HepG2 (cell line): ENCODE measurements around the gene C20orf204. TPM values are rescaled to one million over a fixed set of nuclear protein-coding genes. Genes with fewer than 3 reads are reported as not detected.

Experiments used
- DNMT1 ChIP-seq: sonication (generic); formaldehyde crosslinking; IDR thresholded peaks from 2 replicates; pipeline ENCODE4 v1.5.1; 2020; ENCODE audit warnings: mild to moderate bottlenecking, missing genetic modification reagents
- DR1 ChIP-seq: sonication (generic); formaldehyde crosslinking; IDR thresholded peaks from 2 replicates; pipeline ENCODE4 v1.8.0; 2021; ENCODE audit warnings: mild to moderate bottlenecking, missing genetic modification reagents, inconsistent platforms
- FOXJ3 ChIP-seq: sonication (generic); formaldehyde crosslinking; IDR thresholded peaks from 2 replicates; pipeline ENCODE4 v1.4.0; 2020; ENCODE audit warnings: missing genetic modification reagents, mild to moderate bottlenecking, borderline replicate concordance
- FUBP1 ChIP-seq: sonication (generic); formaldehyde crosslinking; IDR thresholded peaks from 2 replicates; pipeline ENCODE4 v1.5.1; 2020; ENCODE audit warnings: missing genetic modification reagents, mild to moderate bottlenecking, borderline replicate concordance
- HMG20A ChIP-seq: IDR thresholded peaks from 2 replicates; pipeline ENCODE4 v1.6.1; 2016; ENCODE audit warnings: borderline replicate concordance
- JARID2 ChIP-seq: sonication (generic); formaldehyde crosslinking; IDR thresholded peaks from 2 replicates; pipeline ENCODE4 v1.8.1; 2023; ENCODE audit warnings: missing genetic modification reagents, inconsistent platforms; ENCODE audit not compliant: insufficient replicate concordance
- JUND ChIP-seq: sonication (generic); formaldehyde crosslinking; IDR thresholded peaks from 2 replicates; pipeline ENCODE4 v1.8.0; 2022; ENCODE audit warnings: mild to moderate bottlenecking, missing genetic modification reagents
- KMT2A ChIP-seq: sonication (generic); formaldehyde crosslinking; IDR thresholded peaks from 2 replicates; pipeline ENCODE4 v1.4.0; 2020; ENCODE audit warnings: missing genetic modification reagents
- KMT2B ChIP-seq: IDR thresholded peaks from 2 replicates; pipeline ENCODE4 v1.6.1; 2016; ENCODE audit warnings: missing genetic modification reagents, missing compliant biosample characterization
- MEIS2 ChIP-seq: sonication (generic); formaldehyde crosslinking; IDR thresholded peaks from 2 replicates; pipeline ENCODE4 v1.9.0; 2021; ENCODE audit warnings: mild to moderate bottlenecking, missing genetic modification reagents
- MYNN ChIP-seq: sonication (generic); formaldehyde crosslinking; IDR thresholded peaks from 2 replicates; pipeline ENCODE4 v1.4.0; 2020; ENCODE audit warnings: mild to moderate bottlenecking, low read depth, missing genetic modification reagents
- NFYB ChIP-seq: sonication (generic); formaldehyde crosslinking; IDR thresholded peaks from 2 replicates; pipeline ENCODE4 v1.4.0; 2020; ENCODE audit warnings: missing genetic modification reagents
- NPAS2 ChIP-seq: sonication (generic); formaldehyde crosslinking; IDR thresholded peaks from 2 replicates; pipeline ENCODE4 v1.8.0; 2022; ENCODE audit warnings: mild to moderate bottlenecking, missing genetic modification reagents, borderline replicate concordance
- PAX8 ChIP-seq: sonication (generic); formaldehyde crosslinking; IDR thresholded peaks from 2 replicates; pipeline ENCODE4 v1.8.0; 2022; ENCODE audit warnings: mild to moderate bottlenecking, missing genetic modification reagents, borderline replicate concordance
- PHF8 ChIP-seq: sonication (generic); formaldehyde crosslinking; IDR thresholded peaks from 2 replicates; pipeline ENCODE4 v1.5.0; 2020; ENCODE audit warnings: missing genetic modification reagents
- RBM39 ChIP-seq: fragments of 200-400 bp; formaldehyde crosslinking; IDR thresholded peaks from one replicate; pipeline ENCODE4 v1.6.1; 2018; ENCODE audit warnings: antibody characterized with exemption, mild to moderate bottlenecking, low read depth, low read length; ENCODE audit not compliant: poor library complexity, severe bottlenecking
- SATB2 ChIP-seq: sonication (generic); formaldehyde crosslinking; IDR thresholded peaks from 2 replicates; pipeline ENCODE4 v1.5.0; 2020; ENCODE audit warnings: missing genetic modification reagents
- YY1 ChIP-seq: IDR thresholded peaks from 2 replicates; pipeline ENCODE4 v1.6.1; 2011; ENCODE audit warnings: low read length, low read depth, moderate library complexity, mild to moderate bottlenecking; ENCODE audit not compliant: insufficient read depth, insufficient replicate concordance
- ZFP37 ChIP-seq: sonication (generic); formaldehyde crosslinking; IDR thresholded peaks from 2 replicates; pipeline ENCODE4 v1.4.0; 2020; ENCODE audit warnings: missing genetic modification reagents, borderline replicate concordance
- ZNF780A ChIP-seq: sonication (generic); formaldehyde crosslinking; IDR thresholded peaks from 2 replicates; pipeline ENCODE4 v1.8.0; 2022; ENCODE audit warnings: mild to moderate bottlenecking, missing genetic modification reagents, moderate library complexity
- polyA plus RNA-seq, 8 experiments: library from polyadenylated mRNA; depleted of rRNA in 3 of 8; stranded (reverse) in 7 of 8; unstranded in 1 of 8; fragments of >200 nt; fragmentation: Illumina TruSeq in 4 of 8; extraction: Trizol in 4 of 8; gene quantifications; 2 replicates each; pipeline versions ENCODE4 v1.2.1 to v1.2.3, GENCODE V29; 2011 to 2016; ENCODE audit warnings: low read depth in 4 of 8, missing spikeins in 1 of 8, mixed read lengths in 1 of 8; ENCODE audit not compliant: insufficient read depth in 1 of 8
- total RNA-seq, 5 experiments: library from RNA; depleted of rRNA; stranded (reverse); fragments of >200 nt; fragmentation: Illumina TruSeq; extraction: Trizol; gene quantifications; 2 replicates each; pipeline ENCODE4 v1.2.3, GENCODE V29; 2016; ENCODE audit warnings: low read depth in 1 of 5
- TF ChIP-seq, protein P1 (sequence below): sonication (generic); formaldehyde crosslinking; IDR thresholded peaks from 2 replicates; pipeline ENCODE4 v1.8.0; 2022; ENCODE audit warnings: missing genetic modification reagents, mild to moderate bottlenecking, inconsistent platforms, borderline replicate concordance
- TF ChIP-seq, protein P2 (sequence below): sonication (generic); formaldehyde crosslinking; conservative IDR thresholded peaks from 2 replicates; pipeline ENCODE4 v1.5.0; 2020; ENCODE audit warnings: missing genetic modification reagents

C20orf204 gene
- total and polyA plus RNA-seq, 2 of the 13 experiments (the other 11 are each of a cell fraction or from before 2014, with no cell fraction given): 22.1 to 80.0 TPM

DNA sequence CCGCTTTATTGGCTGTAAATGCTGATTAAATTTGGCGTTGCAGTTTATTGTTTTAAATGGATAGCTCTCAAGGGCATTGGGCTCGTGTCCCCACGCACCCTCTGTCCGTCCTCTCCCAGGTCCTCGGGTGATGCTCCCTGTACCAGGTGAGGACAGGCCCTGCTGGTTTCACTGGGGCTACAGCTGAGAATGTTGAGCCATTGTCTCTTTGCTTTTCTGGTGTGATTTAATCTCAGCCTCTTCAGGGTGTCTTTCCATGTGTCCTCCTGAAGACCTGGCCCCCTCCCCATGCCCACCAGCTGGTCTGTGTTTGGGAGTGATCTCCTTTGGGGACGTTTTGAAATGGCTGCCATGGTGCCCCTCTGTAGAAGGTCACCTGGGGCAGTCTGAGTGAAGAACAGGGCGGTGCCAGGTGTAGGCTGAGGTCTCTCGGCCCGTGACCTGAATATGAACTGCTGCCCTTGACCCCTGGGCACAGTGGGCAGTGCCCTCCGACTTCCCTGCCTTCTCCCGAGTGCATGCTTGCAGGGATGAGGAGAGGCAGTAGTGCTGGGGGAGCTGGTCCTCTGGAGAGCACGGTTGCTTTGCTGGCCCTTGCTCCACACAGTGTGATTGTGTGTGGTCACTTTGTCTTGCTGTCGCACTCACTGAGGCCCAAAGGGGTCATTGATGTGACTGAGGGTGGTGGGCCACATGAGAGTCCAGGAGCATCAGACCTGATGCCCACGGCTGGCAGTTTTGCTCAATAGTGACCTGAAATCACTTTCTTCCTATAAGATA, 12.4 kb upstream of the C20orf204 start (continued):
- TF ChIP-seq NPAS2 (CRISPR knock-in tag) (no peak), MYNN (0 out of 2 replicates have a peak, but pooled peaks have one; percentile 28), KMT2A (CRISPR knock-in tag) (no peak; the same call in 1 of the 2 replicates), FOXJ3 (CRISPR knock-in tag) (no peak), KMT2B (CRISPR knock-in tag) (no peak), DR1 (CRISPR knock-in tag) (no peak), SATB2 (CRISPR knock-in tag) (no peak), YY1 (peak; percentile 67), DNMT1 (CRISPR knock-in tag) (peak; percentile 80), MEIS2 (CRISPR knock-in tag) (no peak), FUBP1 (CRISPR knock-in tag) (no peak; the same call in 1 of the 2 replicates), NFYB (CRISPR knock-in tag) (no peak), HMG20A (CRISPR knock-in tag) (no peak), JARID2 (CRISPR knock-in tag) (no peak), RBM39 (peak; percentile 78), JUND (CRISPR knock-in tag) (no peak), PAX8 (CRISPR knock-in tag) (no peak), PHF8 (no peak), ZFP37 (CRISPR knock-in tag) (no peak), ZNF780A (CRISPR knock-in tag) (no peak)
- TF ChIP-seq, protein P1, sequence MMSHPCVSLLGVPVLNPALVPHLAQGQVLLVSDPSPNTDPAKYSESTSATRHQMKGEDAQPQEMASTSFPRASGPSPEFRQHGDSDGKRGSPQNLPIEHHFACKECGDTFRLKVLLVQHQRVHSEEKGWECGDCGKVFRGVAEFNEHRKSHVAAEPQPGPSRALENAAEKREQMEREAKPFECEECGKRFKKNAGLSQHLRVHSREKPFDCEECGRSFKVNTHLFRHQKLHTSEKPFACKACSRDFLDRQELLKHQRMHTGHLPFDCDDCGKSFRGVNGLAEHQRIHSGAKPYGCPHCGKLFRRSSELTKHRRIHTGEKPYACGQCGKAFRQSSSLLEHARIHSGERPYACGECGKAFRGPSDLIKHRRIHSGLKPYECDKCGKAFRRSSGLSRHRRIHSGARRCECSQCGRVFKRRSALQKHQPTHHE (CRISPR knock-in tag): no peak
- TF ChIP-seq, protein P2, sequence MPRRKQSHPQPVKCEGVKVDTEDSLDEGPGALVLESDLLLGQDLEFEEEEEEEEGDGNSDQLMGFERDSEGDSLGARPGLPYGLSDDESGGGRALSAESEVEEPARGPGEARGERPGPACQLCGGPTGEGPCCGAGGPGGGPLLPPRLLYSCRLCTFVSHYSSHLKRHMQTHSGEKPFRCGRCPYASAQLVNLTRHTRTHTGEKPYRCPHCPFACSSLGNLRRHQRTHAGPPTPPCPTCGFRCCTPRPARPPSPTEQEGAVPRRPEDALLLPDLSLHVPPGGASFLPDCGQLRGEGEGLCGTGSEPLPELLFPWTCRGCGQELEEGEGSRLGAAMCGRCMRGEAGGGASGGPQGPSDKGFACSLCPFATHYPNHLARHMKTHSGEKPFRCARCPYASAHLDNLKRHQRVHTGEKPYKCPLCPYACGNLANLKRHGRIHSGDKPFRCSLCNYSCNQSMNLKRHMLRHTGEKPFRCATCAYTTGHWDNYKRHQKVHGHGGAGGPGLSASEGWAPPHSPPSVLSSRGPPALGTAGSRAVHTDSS (CRISPR knock-in tag): no peak
